Prostate gland (tissue), 2 donors: Measurements from ENCODE around the gene SYDE1. TPM values are rescaled to one million over a fixed set of nuclear protein-coding genes. Genes with fewer than 3 reads are reported as not detected.

Experiments
- DNase-seq: peaks from one replicate; pipeline ENCODE4 v3.0.0-alpha.2; 2019; ENCODE audit warnings: low spot score
- H3K27ac ChIP-seq, 2 donors: fragments of 200-600 bp; sonication (generic); 2 replicates each; pipeline ENCODE4 v1.5.1; 2017 to 2019
- H3K27me3 ChIP-seq: fragments of 200-600 bp; sonication (generic); replicated peaks from 2 replicates; pipeline ENCODE4 v1.5.1; 2019; ENCODE audit not compliant: insufficient read depth
- H3K36me3 ChIP-seq, 2 donors: fragments of 200-600 bp; sonication (generic); 1 replicate in 1 of 2; 2 replicates in 1 of 2; pipeline versions ENCODE4 v1.5.1 to v1.8.1; 2017 to 2019
- H3K4me1 ChIP-seq: fragments of 200-600 bp; sonication (generic); replicated peaks from 2 replicates; pipeline ENCODE4 v1.5.1; 2019
- H3K4me3 ChIP-seq, 2 donors: fragments of 200-600 bp; sonication (generic); 2 replicates each; pipeline ENCODE4 v1.5.1; 2017 to 2019
- H3K9me3 ChIP-seq: fragments of 200-600 bp; sonication (generic); 2 replicates; pipeline ENCODE4 v1.5.1; 2017
- CTCF ChIP-seq, 4 experiments: fragments of 200-600 bp in 2 of 4; fragments of 450-650 bp in 2 of 4; sonication (generic) in 2 of 4; IDR thresholded peaks; 1 replicate in 3 of 4; 2 replicates in 1 of 4; pipeline ENCODE4 v1.5.1; 2016 to 2019; ENCODE audit warnings: antibody characterized with exemption in 4 of 4, mild to moderate bottlenecking in 2 of 4, moderate library complexity in 2 of 4
- POLR2A ChIP-seq: fragments of 450-650 bp; IDR thresholded peaks from one replicate; pipeline ENCODE4 v1.6.1; 2016; ENCODE audit warnings: antibody characterized with exemption, mild to moderate bottlenecking
- POLR2AphosphoS5 ChIP-seq: sonication (generic); formaldehyde crosslinking; IDR thresholded peaks from one replicate; pipeline ENCODE4 v1.6.1; 2017; ENCODE audit warnings: antibody characterized with exemption
- WGBS: methylation state at CpG from one replicate; pipeline ENCODE4 v1.1.5; 2018; 5-methylcytosine and 5-hydroxymethylcytosine counted together
- intact Hi-C: fragments of 100-400 bp; cut with DNase I; formaldehyde crosslinking; loops from one replicate; pipeline ENCODE4 v1.14.2; 2022
- total RNA-seq, 2 donors: library from RNA; depleted of rRNA; stranded (reverse); fragments of >200 nt; gene quantifications; one replicate each; pipeline ENCODE4 v1.1.0, GENCODE V29; 2016

The SYDE1 gene
- total RNA-seq, 2 donors from 2014 or later: 12.2 to 30.4 TPM

DNA sequence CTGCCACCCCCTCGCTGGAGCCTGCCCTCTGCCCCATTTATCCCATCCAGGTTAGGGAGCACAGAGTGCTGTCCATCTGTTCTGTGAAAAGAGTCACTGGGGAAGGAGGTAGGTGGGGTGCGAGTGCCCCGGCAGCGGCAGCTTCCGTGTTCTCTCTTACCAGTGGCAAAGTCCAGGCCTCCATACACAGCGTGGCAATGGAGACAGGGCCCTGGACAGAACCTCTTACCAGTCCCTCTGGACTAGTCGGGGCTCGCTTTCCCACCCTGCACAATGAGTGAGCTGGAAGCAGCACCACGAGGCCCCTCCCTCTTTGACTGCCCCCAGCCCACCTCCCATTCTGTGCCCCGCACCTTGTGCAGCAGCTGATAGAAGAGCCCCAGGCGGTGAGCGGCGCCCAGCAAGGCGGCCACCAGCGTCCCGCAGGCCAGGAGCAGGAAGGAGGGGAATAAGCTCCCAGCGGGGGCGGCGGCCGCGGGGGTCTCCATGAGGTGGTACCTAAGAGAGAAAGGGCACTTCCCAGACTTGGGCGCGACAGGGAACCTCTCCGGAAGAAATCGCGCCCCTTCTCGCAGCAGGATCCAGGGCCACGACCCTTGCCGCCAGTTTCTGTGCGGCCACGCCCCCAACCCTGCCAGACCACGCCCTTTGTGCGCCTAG, 17.5 kb downstream of the SYDE1 start:
- Histone ChIP-seq H3K27ac (peak overlapping the region; percentile 82 to 84), H3K36me3 (no peaks in the 10 kb centered on the region), H3K27me3 (no peaks in the 10 kb centered on the region), H3K9me3 (no peaks in the 10 kb centered on the region), H3K4me1 (no peaks in the 10 kb centered on the region), H3K4me3 (peak overlapping the region; percentile 64 to 83)
- no peak for TF ChIP-seq POLR2AphosphoS5
- intact Hi-C loops: loop anchor here (1.0 kb wide), 1 partner anchor 16 kb away; no protein-coding TSS in a partner anchor
- 3% methylated on average over 32 of the region's 33 CpGs for WGBS
- DNase-seq: peak; percentile 15

- DNase-seq: peak; percentile 95
- intact Hi-C loops: loop anchor here (1.0 kb wide), 1 partner anchor 17 kb away; no protein-coding TSS in a partner anchor
- under 1% methylated on average over 59 of the region's 61 CpGs for WGBS
- Histone ChIP-seq H3K27me3 (no peaks in the 10 kb centered on the region), H3K27ac (peak overlapping the region; percentile 82 to 84), H3K4me3 (peak overlapping the region; percentile 64 to 83), H3K36me3 (no peaks in the 10 kb centered on the region), H3K4me1 (no peaks in the 10 kb centered on the region), H3K9me3 (no peaks in the 10 kb centered on the region)
- TF ChIP-seq POLR2AphosphoS5 (peak; percentile 95), POLR2A (peak; percentile 52), CTCF (IDR thresholded peaks at IDR 0.05) (peak in 1 of 4 experiments; percentile 38)
Measured at GRCh38 chr19:15125232-15126067, 18.2 kb downstream of the SYDE1 start.

DNA sequence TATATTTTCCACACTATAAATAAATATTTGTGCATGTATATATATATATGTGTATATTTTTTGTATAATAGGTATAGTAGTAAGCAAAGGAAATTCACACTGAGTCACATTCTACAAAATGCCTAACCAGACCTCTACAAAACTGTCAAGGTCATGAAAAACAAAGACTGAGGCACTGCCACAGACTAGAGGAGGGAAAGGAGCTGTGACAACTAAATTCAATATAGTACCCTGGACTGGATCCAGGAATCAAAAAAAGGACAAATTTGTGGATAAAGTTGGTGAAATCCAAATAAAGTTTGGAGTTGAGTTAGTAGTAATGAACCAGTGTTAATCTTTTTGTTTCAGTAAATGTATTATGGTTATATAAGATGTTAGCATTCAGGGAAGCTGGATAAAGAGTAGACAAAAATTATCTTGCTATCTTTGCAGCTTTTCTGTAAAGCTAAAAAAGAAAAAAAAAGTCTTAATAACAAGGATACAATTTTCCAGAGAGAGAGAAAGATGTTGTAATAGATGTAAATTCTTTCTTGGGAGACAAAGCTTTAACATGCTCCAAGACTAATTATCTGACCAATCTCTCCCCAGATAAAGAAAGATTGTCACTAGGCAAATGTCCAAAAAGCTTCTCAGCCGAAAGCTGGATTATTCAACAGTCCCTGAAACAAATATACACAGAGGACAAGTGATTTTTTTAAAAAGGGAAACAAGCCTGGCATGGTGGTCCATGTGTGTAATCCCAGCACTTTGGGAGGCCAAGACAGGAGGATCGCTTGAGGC, 19.1 kb downstream of the SYDE1 start:
- Histone ChIP-seq H3K9me3 (no peaks in the 10 kb centered on the region), H3K4me3 (peak overlapping the region; percentile 64 to 83), H3K4me1 (no peaks in the 10 kb centered on the region), H3K27ac (peak overlapping the region in 1 of 2 donors; percentile 84), H3K36me3 (no peaks in the 10 kb centered on the region), H3K27me3 (no peaks in the 10 kb centered on the region)
- intact Hi-C loops: no loop called here
- TF ChIP-seq POLR2AphosphoS5 (no peak), CTCF (IDR thresholded peaks at IDR 0.05) (no peak), POLR2A (no peak)
- no peak for DNase-seq
- WGBS: 34% methylated on average over 2 of the region's 2 CpGs

GRCh38 chr19:15128162-15128770, 21.1 kb downstream of the SYDE1 start:
- Histone ChIP-seq H3K27ac (no peak overlapping the region), H3K9me3 (no peaks in the 10 kb centered on the region), H3K4me3 (no peak overlapping the region), H3K4me1 (no peaks in the 10 kb centered on the region), H3K27me3 (no peaks in the 10 kb centered on the region), H3K36me3 (no peaks in the 10 kb centered on the region)
- no peak for TF ChIP-seq CTCF (IDR thresholded peaks at IDR 0.05)
- no peak for TF ChIP-seq POLR2A
- no peak for TF ChIP-seq POLR2AphosphoS5
- no peak for DNase-seq
- intact Hi-C loops: no loop called here
- 60% methylated on average over 6 of the region's 6 CpGs for WGBS
